HepG2 (cell line): ENCODE data around the gene SERTAD1. TPM values are rescaled to one million over a fixed set of nuclear protein-coding genes. Genes with fewer than 3 reads are reported as not detected.

Source experiments
- AKNA ChIP-seq: sonication (generic); formaldehyde crosslinking; IDR thresholded peaks from 2 replicates; pipeline ENCODE4 v1.4.0; 2020; ENCODE audit warnings: missing genetic modification reagents, borderline replicate concordance
- CHCHD3 ChIP-seq: sonication (generic); formaldehyde crosslinking; IDR thresholded peaks from 2 replicates; pipeline ENCODE4 v1.8.0; 2022; ENCODE audit warnings: mild to moderate bottlenecking, missing genetic modification reagents, moderate library complexity
- EEA1 ChIP-seq: sonication (generic); formaldehyde crosslinking; IDR thresholded peaks from 2 replicates; pipeline ENCODE4 v1.5.1; 2020; ENCODE audit warnings: mild to moderate bottlenecking, missing genetic modification reagents, borderline replicate concordance
- HMGXB3 ChIP-seq: sonication (generic); formaldehyde crosslinking; IDR thresholded peaks from 2 replicates; pipeline ENCODE4 v1.4.0; 2020; ENCODE audit warnings: missing genetic modification reagents, borderline replicate concordance
- KLF16 ChIP-seq, 2 experiments: sonication (generic) in 1 of 2; formaldehyde crosslinking in 1 of 2; IDR thresholded peaks; 2 replicates each; pipeline versions ENCODE4 v1.6.1 to v1.8.0; 2016 to 2023; ENCODE audit warnings: missing genetic modification reagents in 2 of 2, missing compliant biosample characterization in 1 of 2
- MTA3 ChIP-seq: sonication (generic); formaldehyde crosslinking; IDR thresholded peaks from 2 replicates; pipeline ENCODE4 v1.4.0; 2020; ENCODE audit warnings: missing genetic modification reagents
- ZNF280D ChIP-seq: sonication (generic); formaldehyde crosslinking; IDR thresholded peaks from 2 replicates; pipeline ENCODE4 v1.5.1; 2020; ENCODE audit warnings: mild to moderate bottlenecking, missing genetic modification reagents
- ZNF543 ChIP-seq: sonication (generic); formaldehyde crosslinking; IDR thresholded peaks from 2 replicates; pipeline ENCODE4 v1.4.0; 2020; ENCODE audit warnings: mild to moderate bottlenecking, missing genetic modification reagents
- ZNF558 ChIP-seq: sonication (generic); formaldehyde crosslinking; IDR thresholded peaks from 2 replicates; pipeline ENCODE4 v1.9.0; 2022; ENCODE audit warnings: mild to moderate bottlenecking, missing genetic modification reagents, borderline replicate concordance
- ZSCAN22 ChIP-seq: sonication (generic); formaldehyde crosslinking; IDR thresholded peaks from 2 replicates; pipeline ENCODE4 v1.4.0; 2020; ENCODE audit warnings: mild to moderate bottlenecking, missing genetic modification reagents
- polyA plus RNA-seq, 8 experiments: library from polyadenylated mRNA; depleted of rRNA in 3 of 8; stranded (reverse) in 7 of 8; unstranded in 1 of 8; fragments of >200 nt; fragmentation: Illumina TruSeq in 4 of 8; extraction: Trizol in 4 of 8; gene quantifications; 2 replicates each; pipeline versions ENCODE4 v1.2.1 to v1.2.3, GENCODE V29; 2011 to 2016; ENCODE audit warnings: low read depth in 4 of 8, missing spikeins in 1 of 8, mixed read lengths in 1 of 8; ENCODE audit not compliant: insufficient read depth in 1 of 8
- total RNA-seq, 5 experiments: library from RNA; depleted of rRNA; stranded (reverse); fragments of >200 nt; fragmentation: Illumina TruSeq; extraction: Trizol; gene quantifications; 2 replicates each; pipeline ENCODE4 v1.2.3, GENCODE V29; 2016; ENCODE audit warnings: low read depth in 1 of 5
- TF ChIP-seq, protein P1 (sequence below): sonication (generic); formaldehyde crosslinking; IDR thresholded peaks from 2 replicates; pipeline ENCODE4 v1.8.0; 2022; ENCODE audit warnings: missing genetic modification reagents, mild to moderate bottlenecking, moderate library complexity, borderline replicate concordance

SERTAD1 gene
- total and polyA plus RNA-seq, 2 of the 13 experiments (the other 11 are each of a cell fraction or from before 2014, with no cell fraction given): 4.3 to 4.5 TPM

DNA sequence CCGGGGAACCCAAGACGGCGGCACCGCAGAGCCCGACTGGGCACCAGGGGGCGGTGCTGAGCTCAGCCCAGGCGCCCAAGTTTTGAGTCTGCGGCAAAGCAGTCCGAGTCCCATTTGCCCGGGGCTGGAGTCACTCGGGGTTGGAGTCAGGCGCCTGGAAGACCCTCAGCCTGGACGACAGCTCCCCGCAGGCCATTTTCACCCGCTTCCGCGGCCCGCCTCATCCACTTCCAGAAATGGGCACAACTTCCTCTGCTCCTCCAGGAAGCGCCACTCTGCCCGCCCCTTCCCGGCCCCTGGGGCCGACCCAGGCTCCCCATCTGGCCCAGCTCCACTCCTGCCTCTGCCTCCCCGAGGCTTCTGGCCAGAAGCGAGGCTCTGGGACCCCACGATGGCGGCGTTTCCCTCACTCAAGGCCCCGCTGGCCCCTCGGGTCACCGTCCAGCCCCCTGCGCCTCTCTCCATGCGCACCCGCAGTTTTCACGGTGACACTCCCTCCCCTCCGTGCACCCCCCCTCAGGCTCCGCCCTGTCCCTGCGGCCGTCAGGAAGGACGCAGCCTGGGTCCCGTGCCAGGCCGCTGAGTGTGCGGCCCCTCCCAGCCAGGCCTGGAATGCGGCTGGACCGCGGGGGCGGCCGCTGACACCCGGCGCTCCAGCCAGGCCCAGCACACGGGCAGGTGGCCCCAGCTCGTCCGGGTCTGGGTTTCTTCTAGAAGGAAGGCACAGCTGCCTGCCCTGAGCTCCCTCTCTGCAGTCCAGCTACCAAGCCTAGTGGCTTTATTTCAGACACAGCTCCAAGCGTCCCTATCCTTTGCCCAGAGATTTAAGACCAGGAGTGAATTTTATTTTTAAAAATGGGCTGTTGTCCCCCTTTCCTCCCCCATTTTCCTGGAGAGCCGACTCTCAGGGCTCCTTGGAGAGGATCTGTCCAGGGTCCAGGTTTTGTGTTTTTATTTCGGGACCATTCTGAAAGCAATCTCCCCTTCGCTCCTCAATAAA, 4.7 kb downstream of the SERTAD1 start (continued):
- no peak; the same call in 1 of the 2 replicates for TF ChIP-seq AKNA
- TF ChIP-seq KLF16 (CRISPR knock-in tag; IDR thresholded peaks at IDR 0.05): peak in 1 of 2 experiments; percentile 60; a peak in 1 of 4 replicates
- 0 out of 2 replicates have a peak, but pooled peaks have one; percentile 55 for TF ChIP-seq CHCHD3 (CRISPR knock-in tag)
- TF ChIP-seq ZSCAN22 (CRISPR knock-in tag): no peak
- TF ChIP-seq, protein P1, sequence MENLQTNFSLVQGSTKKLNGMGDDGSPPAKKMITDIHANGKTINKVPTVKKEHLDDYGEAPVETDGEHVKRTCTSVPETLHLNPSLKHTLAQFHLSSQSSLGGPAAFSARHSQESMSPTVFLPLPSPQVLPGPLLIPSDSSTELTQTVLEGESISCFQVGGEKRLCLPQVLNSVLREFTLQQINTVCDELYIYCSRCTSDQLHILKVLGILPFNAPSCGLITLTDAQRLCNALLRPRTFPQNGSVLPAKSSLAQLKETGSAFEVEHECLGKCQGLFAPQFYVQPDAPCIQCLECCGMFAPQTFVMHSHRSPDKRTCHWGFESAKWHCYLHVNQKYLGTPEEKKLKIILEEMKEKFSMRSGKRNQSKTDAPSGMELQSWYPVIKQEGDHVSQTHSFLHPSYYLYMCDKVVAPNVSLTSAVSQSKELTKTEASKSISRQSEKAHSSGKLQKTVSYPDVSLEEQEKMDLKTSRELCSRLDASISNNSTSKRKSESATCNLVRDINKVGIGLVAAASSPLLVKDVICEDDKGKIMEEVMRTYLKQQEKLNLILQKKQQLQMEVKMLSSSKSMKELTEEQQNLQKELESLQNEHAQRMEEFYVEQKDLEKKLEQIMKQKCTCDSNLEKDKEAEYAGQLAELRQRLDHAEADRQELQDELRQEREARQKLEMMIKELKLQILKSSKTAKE: peak; percentile 81
- no peak for TF ChIP-seq MTA3
- TF ChIP-seq HMGXB3 (CRISPR knock-in tag): no peak
- no peak for TF ChIP-seq ZNF543 (CRISPR knock-in tag)
- peak; percentile 85; the same call in 1 of the 2 replicates for TF ChIP-seq EEA1
- no peak for TF ChIP-seq ZNF280D (CRISPR knock-in tag)
- peak; percentile 69; the same call in 1 of the 2 replicates for TF ChIP-seq ZNF558
